Inferior parietal cortex (tissue), 1 donor: ENCODE data around the gene MAP3K10.

Source experiments
- DNase-seq: peaks from one replicate; pipeline ENCODE4 v3.0.0-alpha.2; 2016; ENCODE audit errors: extremely low spot score

MAP3K10 gene

GRCh38 chr19:40233811-40234389, 42.7 kb downstream of the MAP3K10 start:
- no peak for DNase-seq

GRCh38 chr19:40234429-40235237, 43.4 kb downstream of the MAP3K10 start:
- DNase-seq = no peak

DNA sequence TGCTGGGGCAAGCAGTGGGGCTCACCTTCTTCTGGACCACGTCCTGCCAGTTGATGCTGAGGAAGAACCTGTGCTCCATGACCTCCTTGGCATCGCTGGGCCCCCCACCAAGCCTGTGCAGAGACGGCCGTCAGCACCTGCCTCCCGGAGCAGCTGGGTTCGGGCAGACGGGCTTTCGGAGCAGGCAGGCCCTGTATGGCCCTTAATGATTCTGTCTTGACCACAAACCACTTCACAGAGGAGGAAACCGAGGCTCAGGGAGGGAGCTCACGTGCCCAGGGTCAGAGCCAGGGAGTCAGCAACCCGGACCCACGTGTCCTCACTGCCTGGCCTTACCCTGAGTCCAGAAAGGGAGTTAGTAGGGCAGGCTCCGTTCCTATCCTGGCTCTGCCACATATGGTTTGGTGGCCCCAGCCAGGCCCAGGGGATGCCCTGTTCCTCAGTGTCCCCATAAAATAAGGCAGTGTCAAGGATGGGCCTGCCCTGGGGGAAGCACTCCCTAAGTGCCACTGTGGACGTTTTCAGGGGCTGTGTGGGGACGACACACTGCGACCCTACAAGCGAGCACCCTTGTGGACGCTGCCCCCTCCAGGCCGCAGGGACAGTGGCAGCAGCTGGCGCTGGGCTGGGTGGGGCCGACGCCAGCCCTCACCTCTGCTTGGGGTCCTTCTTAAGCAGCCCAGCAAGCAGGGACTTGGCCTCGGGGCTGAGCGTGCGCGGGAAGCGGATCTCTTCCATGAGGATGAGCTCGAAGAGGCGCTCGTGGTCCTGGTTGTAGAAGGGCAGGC, 44.2 kb downstream of the MAP3K10 start:
- DNase-seq = no peak

- no peak for DNase-seq
These were observed 44.8 kb downstream of the MAP3K10 start for GRCh38 chr19:40236026-40236355.

GRCh38 chr19:40236366-40236765, 45.1 kb downstream of the MAP3K10 start:
- DNase-seq = no peak

GRCh38 chr19:40237791-40238190, 46.6 kb downstream of the MAP3K10 start:
- DNase-seq = no peak

DNA sequence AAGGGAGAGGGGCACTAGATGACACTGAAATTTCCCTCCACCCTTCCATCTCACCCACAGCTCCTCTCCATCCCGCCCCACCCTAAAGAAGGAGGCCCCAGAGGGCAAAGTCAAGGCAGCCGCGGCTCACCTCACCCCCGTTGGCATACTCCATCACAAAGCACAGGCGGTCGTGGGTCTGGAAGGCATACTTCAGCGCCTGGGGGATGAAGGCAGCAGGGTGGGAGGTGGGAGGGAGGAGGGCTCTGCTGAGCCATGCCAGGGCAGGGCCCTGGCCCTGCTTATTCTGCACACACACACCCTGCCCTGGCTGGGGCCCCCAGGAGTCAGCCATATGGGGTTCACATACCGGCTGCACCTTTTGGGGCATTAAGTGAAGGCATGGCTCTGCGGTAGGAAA, 47.5 kb downstream of the MAP3K10 start:
- DNase-seq = no peak

DNA sequence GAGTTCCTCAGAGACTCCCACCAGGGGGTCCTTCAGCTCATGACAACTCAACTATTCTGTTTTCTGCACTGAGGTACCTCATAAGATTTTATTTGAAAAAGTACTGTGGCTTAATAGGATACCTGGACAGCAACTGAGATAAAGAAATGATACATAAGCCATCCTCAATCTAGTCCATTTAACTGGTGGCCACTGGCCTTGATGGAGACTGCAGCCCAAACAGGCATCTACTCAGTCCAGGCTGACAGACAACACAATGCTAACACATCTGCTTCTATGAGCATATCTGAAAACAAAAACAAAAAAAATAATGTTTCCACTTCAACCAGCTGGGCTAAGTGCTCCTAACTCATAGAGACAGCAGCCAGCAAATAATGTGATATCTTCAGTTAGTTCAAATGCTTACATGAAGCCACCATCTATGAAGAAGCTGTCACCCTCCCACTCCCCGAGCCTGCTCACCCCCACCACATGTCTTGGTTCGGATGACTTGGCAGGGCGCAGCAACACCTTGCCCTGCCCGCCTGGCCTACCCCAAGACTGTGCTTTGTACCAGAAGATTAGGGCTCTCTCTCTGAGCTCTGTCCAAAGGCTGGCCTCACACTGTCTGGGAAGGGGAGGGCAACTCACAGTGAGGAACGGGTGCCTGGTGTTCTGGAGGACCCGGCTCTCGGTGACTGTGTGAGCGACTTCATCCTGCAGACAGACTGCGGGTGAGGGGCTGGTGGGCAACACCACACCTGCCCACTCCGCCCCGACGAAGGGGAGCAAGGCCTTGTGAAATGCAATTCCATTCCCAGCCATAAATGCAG, 48.4 kb downstream of the MAP3K10 start:
- DNase-seq = no peak

- no peak for DNase-seq
These were observed 49.1 kb downstream of the MAP3K10 start for GRCh38 chr19:40240332-40240731.

GRCh38 chr19:40241125-40241808, 50.0 kb downstream of the MAP3K10 start:
- no peak for DNase-seq

GRCh38 chr19:40241809-40242384, 50.7 kb downstream of the MAP3K10 start:
- DNase-seq = peak; percentile 88

DNA sequence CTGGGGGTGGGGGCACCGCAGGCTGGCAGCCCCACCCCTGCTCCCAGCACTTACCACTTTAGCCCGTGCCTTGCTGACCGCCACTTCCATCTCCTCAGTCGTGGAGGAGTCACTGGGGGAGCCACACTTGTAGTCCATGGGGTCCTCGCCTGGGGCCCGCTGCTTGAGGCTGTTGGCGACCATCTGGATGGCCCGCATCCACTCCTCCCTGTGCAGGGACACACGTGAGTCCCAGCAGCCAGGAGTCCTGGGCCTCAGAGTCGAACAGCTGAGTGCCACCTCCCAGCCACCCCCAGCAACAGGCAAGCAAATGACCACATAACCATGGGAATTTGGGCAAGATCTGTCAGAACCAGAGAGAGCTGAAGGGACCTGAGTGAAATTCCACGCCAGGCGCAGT, 51.3 kb downstream of the MAP3K10 start:
- DNase-seq = no peak

DNA sequence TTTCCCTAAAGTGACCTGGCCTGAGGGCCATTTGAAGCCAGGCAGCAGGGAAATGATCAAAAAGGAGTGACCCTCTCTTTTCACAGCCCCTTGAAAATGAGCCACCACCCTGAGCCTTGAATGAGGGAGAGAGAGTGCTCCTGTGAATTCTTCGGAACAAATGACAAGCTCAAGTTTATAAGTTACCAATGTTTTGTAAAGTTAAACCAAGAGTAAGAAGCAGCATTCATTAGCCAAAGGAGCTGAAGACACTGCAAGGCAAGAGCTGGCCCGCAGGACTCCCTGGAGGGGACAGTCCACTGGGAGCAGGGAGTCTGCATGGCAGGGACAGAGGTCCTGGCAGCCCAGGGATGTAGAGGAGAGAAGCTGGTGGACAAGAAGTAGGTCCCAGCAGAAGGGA, 52.0 kb downstream of the MAP3K10 start:
- DNase-seq = no peak

- no peak for DNase-seq
These were observed 53.5 kb downstream of the MAP3K10 start for GRCh38 chr19:40244579-40245317.

GRCh38 chr19:40245506-40246128, 54.4 kb downstream of the MAP3K10 start:
- DNase-seq = no peak

GRCh38 chr19:40246292-40247073, 55.3 kb downstream of the MAP3K10 start:
- DNase-seq = peak; percentile 24

GRCh38 chr19:40247178-40247577, 56.0 kb downstream of the MAP3K10 start:
- no peak for DNase-seq

DNA sequence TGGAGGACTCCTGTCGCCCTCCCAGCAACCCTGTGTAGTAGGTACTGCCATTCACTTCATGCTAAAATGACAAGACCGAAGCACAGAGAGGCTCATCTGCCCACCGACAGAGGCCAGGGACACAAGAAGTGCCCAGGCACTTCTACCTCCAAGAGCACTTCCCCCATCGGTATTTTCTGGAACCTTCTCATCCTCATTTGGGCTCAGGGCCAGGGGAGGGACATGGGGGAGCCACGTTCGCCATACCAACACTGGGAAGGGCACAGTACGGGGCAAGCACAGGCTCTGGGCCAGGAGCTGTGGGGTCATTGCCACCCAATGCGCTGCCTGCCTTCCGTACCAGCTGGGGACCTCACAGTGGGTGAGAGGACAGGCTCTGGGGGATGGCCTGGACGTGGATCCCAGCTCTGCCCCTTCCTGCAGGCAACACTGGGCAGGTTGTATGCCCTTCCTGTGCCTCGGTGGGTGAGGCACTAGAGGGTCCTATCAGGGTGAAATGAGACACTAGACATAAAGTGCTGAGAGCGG, 56.6 kb downstream of the MAP3K10 start:
- no peak for DNase-seq

DNA sequence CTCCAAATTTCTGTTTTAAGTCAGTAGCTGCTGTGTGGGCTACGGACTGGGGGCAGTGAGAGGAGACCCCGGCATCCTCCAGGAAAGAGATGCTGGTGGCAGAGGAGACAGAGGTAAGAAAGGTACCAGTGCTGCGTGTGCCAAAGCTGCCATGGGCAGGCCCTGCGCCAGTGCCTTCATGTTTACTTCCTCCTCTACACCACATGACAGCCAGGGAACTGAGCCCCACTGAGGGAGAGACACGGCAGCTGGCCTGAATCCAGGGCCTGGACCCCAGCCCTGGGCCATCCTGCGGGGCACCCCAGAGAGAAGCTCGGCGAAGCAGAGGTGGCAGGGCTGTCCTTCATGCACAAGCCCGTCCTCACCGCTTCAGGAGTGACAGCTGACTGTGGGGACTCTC, 58.0 kb downstream of the MAP3K10 start:
- DNase-seq = no peak
